HCT116 (cell line): ENCODE measurements around the gene ADCY2. TPM values are rescaled to one million over a fixed set of nuclear protein-coding genes. Genes with fewer than 3 reads are reported as not detected.

Source experiments
- ATAC-seq: fragments of 200-7000 bp; cut with Tn5 transposase; 2 replicates; pipeline ENCODE4 v1.9.1; 2020; ENCODE audit warnings: mild to moderate bottlenecking, moderate library complexity
- BruUV-seq: library from RNA; stranded (reverse); fragments of 400-500 nt; replicated peaks from 2 replicates; lab custom pipeline; 2021; lab: Mats Ljungman, UMichigan
- CTCF ChIA-PET: fragments of 300-600 bp; sonication (Branson Sonifier 250); formaldehyde crosslinking; loops from one replicate; lab custom pipeline; 2021; ENCODE audit warnings: antibody characterized with exemption; lab: Charles Lee
- POLR2A ChIA-PET: fragments of 300-600, 350-600 bp; sonication (Branson Sonifier 250); formaldehyde crosslinking; loops from one replicate; lab custom pipeline; 2021; ENCODE audit warnings: antibody characterized with exemption; lab: Charles Lee
- RAD21 ChIA-PET, 2 experiments: fragments of 300-600 bp; sonication (Branson Sonifier 250); formaldehyde crosslinking; loops; one replicate each; lab custom pipeline; 2023; ENCODE audit warnings: low total read pairs in 2 of 2; ENCODE audit not compliant: uncharacterized antibody in 2 of 2, unreplicated experiment in 2 of 2, low non-redundant PET in 1 of 2; lab: Charles Lee
- DNase-seq: peaks from one replicate; pipeline ENCODE4 v3.0.0-alpha.2; 2010; ENCODE audit warnings: low read depth, low spot score
- H2AFZ ChIP-seq: fragments of 200-600 bp; shearing (Covaris generic), sonication (generic); 2 replicates; pipeline ENCODE4 v1.6.1; 2017; ENCODE audit warnings: low read depth, mixed run types, mixed read lengths, antibody characterized with exemption, low read length; ENCODE audit not compliant: poor library complexity, severe bottlenecking
- H3K27ac ChIP-seq: 2 replicates; pipeline ENCODE4 v1.5.1; 2012; ENCODE audit warnings: low read depth, low read length
- H3K27me3 ChIP-seq: fragments of 200-600 bp; sonication (generic); 2 replicates; pipeline ENCODE4 v1.6.1; 2016; ENCODE audit warnings: mixed run types, low read length, mixed read lengths; ENCODE audit not compliant: insufficient read depth
- H3K36me3 ChIP-seq, 2 experiments: fragments of 200-500 bp in 1 of 2; fragments of 200-600 bp in 1 of 2; sonication (Bioruptor generic) in 1 of 2; sonication (generic) in 1 of 2; 2 replicates each; pipeline versions ENCODE4 v1.5.1 to v1.6.1; 2014 to 2016; ENCODE audit warnings: low read length in 2 of 2, inconsistent platforms in 1 of 2, mixed read lengths in 1 of 2, mixed run types in 1 of 2; ENCODE audit not compliant: insufficient read depth in 2 of 2, control insufficient read depth in 1 of 2
- H3K4me1 ChIP-seq, 2 experiments: fragments of 200-600 bp in 1 of 2; sonication (generic) in 1 of 2; 2 replicates each; pipeline versions ENCODE4 v1.5.1 to v1.6.1; 2012 to 2017; ENCODE audit warnings: low read length in 2 of 2, inconsistent platforms in 1 of 2, mild to moderate bottlenecking in 1 of 2, mixed read lengths in 1 of 2, mixed run types in 1 of 2, moderate library complexity in 1 of 2; ENCODE audit not compliant: insufficient read depth in 2 of 2, control insufficient read depth in 1 of 2
- H3K4me2 ChIP-seq: fragments of 200-600 bp; sonication (generic); 2 replicates; pipeline ENCODE4 v1.6.1; 2017; ENCODE audit warnings: mixed run types, low read length, mixed read lengths
- H3K4me3 ChIP-seq, 2 experiments: fragments of 200-600 bp in 1 of 2; sonication (generic) in 1 of 2; replicated peaks in 1 of 2; 2 replicates each; pipeline ENCODE4 v1.5.1; 2011 to 2016; ENCODE audit warnings: low read length in 2 of 2, control low read depth in 1 of 2, low read depth in 1 of 2, mild to moderate bottlenecking in 1 of 2, mixed read lengths in 1 of 2, mixed run types in 1 of 2
- H3K79me2 ChIP-seq: fragments of 200-600 bp; sonication (generic); 2 replicates; pipeline ENCODE4 v1.6.1; 2017; ENCODE audit warnings: mild to moderate bottlenecking, mixed run types, low read length, moderate library complexity, mixed read lengths; ENCODE audit not compliant: insufficient read depth
- H3K9ac ChIP-seq: fragments of 200-600 bp; sonication (generic); 2 replicates; pipeline ENCODE4 v1.6.1; 2016; ENCODE audit warnings: low read length, mixed read lengths
- H3K9me2 ChIP-seq: fragments of 200-600 bp; sonication (generic), shearing (Covaris generic); 2 replicates; pipeline ENCODE4 v1.6.1; 2017; ENCODE audit warnings: mixed run types, mild to moderate bottlenecking, moderate library complexity; ENCODE audit not compliant: insufficient read depth
- H3K9me3 ChIP-seq, 2 experiments: fragments of 200-500 bp in 1 of 2; fragments of 200-600 bp in 1 of 2; sonication (Bioruptor generic) in 1 of 2; sonication (generic) in 1 of 2; 2 replicates each; pipeline ENCODE4 v1.6.1; 2014 to 2017; ENCODE audit warnings: low read length in 2 of 2, mixed read lengths in 2 of 2, inconsistent platforms in 1 of 2, low read depth in 1 of 2, mild to moderate bottlenecking in 1 of 2, mixed run types in 1 of 2, moderate library complexity in 1 of 2; ENCODE audit not compliant: control insufficient read depth in 1 of 2, insufficient read depth in 1 of 2
- H4K20me1 ChIP-seq: fragments of 200-600 bp; sonication (generic), shearing (Covaris generic); 2 replicates; pipeline ENCODE4 v1.6.1; 2017; ENCODE audit warnings: mixed run types, mild to moderate bottlenecking, moderate library complexity; ENCODE audit not compliant: insufficient read depth
- CBX3 ChIP-seq: IDR thresholded peaks from 2 replicates; pipeline ENCODE4 v1.6.1; 2012; ENCODE audit warnings: low read depth
- CEBPB ChIP-seq: IDR thresholded peaks from 2 replicates; pipeline ENCODE4 v1.6.1; 2012; ENCODE audit warnings: low read depth
- CTCF ChIP-seq, 3 experiments: fragments of 200-600 bp in 1 of 3; sonication (generic) in 1 of 3; IDR thresholded peaks in 2 of 3; conservative IDR thresholded peaks in 1 of 3; 2 replicates each; pipeline ENCODE4 v1.5.1; 2012 to 2017; ENCODE audit warnings: low read depth in 2 of 3, low read length in 2 of 3, antibody characterized with exemption in 1 of 3, borderline replicate concordance in 1 of 3, control low read depth in 1 of 3, mild to moderate bottlenecking in 1 of 3, mixed read lengths in 1 of 3, mixed run types in 1 of 3, moderate library complexity in 1 of 3; ENCODE audit not compliant: insufficient read depth in 1 of 3
- ELF1 ChIP-seq: IDR thresholded peaks from 2 replicates; pipeline ENCODE4 v1.6.1; 2012; ENCODE audit warnings: low read depth, borderline replicate concordance
- EZH2phosphoT487 ChIP-seq: fragments of 200-600 bp; IDR thresholded peaks from 2 replicates; pipeline ENCODE4 v1.6.1; 2018; ENCODE audit warnings: antibody characterized with exemption, borderline replicate concordance
- FOSL1 ChIP-seq: IDR thresholded peaks from 2 replicates; pipeline ENCODE4 v1.6.1; 2012; ENCODE audit warnings: low read depth
- JUND ChIP-seq: IDR thresholded peaks from 2 replicates; pipeline ENCODE4 v1.6.1; 2012
- RAD21 ChIP-seq: IDR thresholded peaks from 2 replicates; pipeline ENCODE4 v1.6.1; 2012; ENCODE audit warnings: low read depth, mild to moderate bottlenecking
- SIN3A ChIP-seq: IDR thresholded peaks from 2 replicates; pipeline ENCODE4 v1.6.1; 2012; ENCODE audit warnings: low read depth
- SP1 ChIP-seq: IDR thresholded peaks from 2 replicates; pipeline ENCODE4 v1.6.1; 2012; ENCODE audit warnings: low read depth
- SRF ChIP-seq: IDR thresholded peaks from 2 replicates; pipeline ENCODE4 v1.6.1; 2012; ENCODE audit warnings: low read depth
- TCF7L2 ChIP-seq: IDR thresholded peaks from 2 replicates; pipeline ENCODE4 v1.7.0; 2011; ENCODE audit warnings: borderline replicate concordance, inconsistent platforms; ENCODE audit not compliant: insufficient read depth, insufficient read length; ENCODE audit errors: extremely low read depth
- YY1 ChIP-seq: IDR thresholded peaks from 2 replicates; pipeline ENCODE4 v1.6.1; 2011; ENCODE audit warnings: low read length, low read depth, moderate library complexity, mild to moderate bottlenecking; ENCODE audit not compliant: insufficient replicate concordance; ENCODE audit errors: extremely low read depth
- ZNF274 ChIP-seq: fragments of 200-500 bp; sonication (Bioruptor generic); IDR thresholded peaks from 2 replicates; pipeline ENCODE4 v1.6.1; 2014; ENCODE audit warnings: mild to moderate bottlenecking, low read depth, low read length, inconsistent platforms
- intact Hi-C: fragments of 100-400 bp; cut with micrococcal nuclease; formaldehyde crosslinking; loops from 2 replicates; pipeline ENCODE4 v1.10.0; 2022
- total RNA-seq: library from RNA; stranded (reverse); gene quantifications from one replicate; pipeline ENCODE4 v1.2.1, GENCODE V29; 2021; ENCODE audit not compliant: unreplicated experiment
- TF ChIP-seq, protein P1 (sequence below): IDR thresholded peaks from 2 replicates; pipeline ENCODE4 v1.6.1; 2011; ENCODE audit warnings: mild to moderate bottlenecking, low read length, moderate library complexity; ENCODE audit not compliant: insufficient replicate concordance; ENCODE audit errors: extremely low read depth
- TF ChIP-seq, protein P2 (sequence below): IDR thresholded peaks from 2 replicates; pipeline ENCODE4 v1.6.1; 2012

Gene ADCY2
- total RNA-seq, 1 experiment from 2014 or later = 0.15 TPM

GRCh38 chr5:7392693-7393024 is 3.3 kb upstream of the ADCY2 start:
- Histone ChIP-seq H3K9me2 (no peaks in the 10 kb centered on the region), H2AFZ (no peak overlapping the region), H3K4me2 (no peak overlapping the region), H3K27ac (no peak overlapping the region), H3K9ac (no peak overlapping the region), H3K9me3 (peaks cover 0 to 3% of the 10 kb centered on the region in 2 experiments; a peak in 2 of 4 replicates), H3K4me3 (no peak overlapping the region)
- no TSS peak for BruUV-seq
- intact Hi-C loops = no loop called here
- no peak for DNase-seq
- RAD21 ChIA-PET = no interaction called here
- CTCF ChIA-PET = no interaction called here
- TF ChIP-seq SRF = no peak
- TF ChIP-seq YY1 = no peak
- TF ChIP-seq CBX3 = no peak
- TF ChIP-seq JUND = no peak
- no peak for TF ChIP-seq CEBPB
- TF ChIP-seq TCF7L2 = no peak
- TF ChIP-seq RAD21 = no peak
- TF ChIP-seq, all 23 proteins: peak for 0
- Histone ChIP-seq H3K27me3 (no peaks in the 10 kb centered on the region), H3K79me2 (no peaks in the 10 kb centered on the region), H4K20me1 (no peaks in the 10 kb centered on the region), H3K36me3 (no peaks in the 10 kb centered on the region), H3K4me1 (no peaks in the 10 kb centered on the region)
- POLR2A ChIA-PET = no interaction called here
- ATAC-seq = no peak

GRCh38 chr5:7393921-7394799 is 1.8 kb upstream of the ADCY2 start:
- no TSS peak for BruUV-seq
- Histone ChIP-seq H3K9me3 (peaks cover 0 to 3% of the 10 kb centered on the region in 2 experiments; a peak in 2 of 4 replicates), H3K4me1 (no peaks in the 10 kb centered on the region), H3K4me3 (no peak overlapping the region), H3K36me3 (no peaks in the 10 kb centered on the region), H3K9me2 (no peaks in the 10 kb centered on the region), H3K4me2 (no peak overlapping the region), H3K27ac (no peak overlapping the region), H3K79me2 (no peaks in the 10 kb centered on the region), H4K20me1 (no peaks in the 10 kb centered on the region), H3K27me3 (no peaks in the 10 kb centered on the region), H3K9ac (no peak overlapping the region), H2AFZ (no peak overlapping the region)
- no peak for ATAC-seq
- no peak for TF ChIP-seq CTCF (IDR thresholded peaks at IDR 0.05 in 2 of 3, conservative IDR thresholded peaks at IDR 0.05 in 1 of 3; ENCODE audit: borderline replicate concordance in 1 of 3, insufficient read depth in 1 of 3, low read depth in 2 of 3, low read length in 2 of 3)
- no peak for TF ChIP-seq ZNF274
- TF ChIP-seq YY1 = no peak
- TF ChIP-seq RAD21 = no peak
- no peak for TF ChIP-seq ELF1
- no peak for TF ChIP-seq SP1
- no peak for TF ChIP-seq SIN3A
- no peak for TF ChIP-seq SRF
- TF ChIP-seq EZH2phosphoT487 = no peak
- TF ChIP-seq FOSL1 = no peak
- TF ChIP-seq, protein P1, sequence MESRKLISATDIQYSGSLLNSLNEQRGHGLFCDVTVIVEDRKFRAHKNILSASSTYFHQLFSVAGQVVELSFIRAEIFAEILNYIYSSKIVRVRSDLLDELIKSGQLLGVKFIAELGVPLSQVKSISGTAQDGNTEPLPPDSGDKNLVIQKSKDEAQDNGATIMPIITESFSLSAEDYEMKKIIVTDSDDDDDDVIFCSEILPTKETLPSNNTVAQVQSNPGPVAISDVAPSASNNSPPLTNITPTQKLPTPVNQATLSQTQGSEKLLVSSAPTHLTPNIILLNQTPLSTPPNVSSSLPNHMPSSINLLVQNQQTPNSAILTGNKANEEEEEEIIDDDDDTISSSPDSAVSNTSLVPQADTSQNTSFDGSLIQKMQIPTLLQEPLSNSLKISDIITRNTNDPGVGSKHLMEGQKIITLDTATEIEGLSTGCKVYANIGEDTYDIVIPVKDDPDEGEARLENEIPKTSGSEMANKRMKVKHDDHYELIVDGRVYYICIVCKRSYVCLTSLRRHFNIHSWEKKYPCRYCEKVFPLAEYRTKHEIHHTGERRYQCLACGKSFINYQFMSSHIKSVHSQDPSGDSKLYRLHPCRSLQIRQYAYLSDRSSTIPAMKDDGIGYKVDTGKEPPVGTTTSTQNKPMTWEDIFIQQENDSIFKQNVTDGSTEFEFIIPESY = no peak
- TF ChIP-seq, protein P2, sequence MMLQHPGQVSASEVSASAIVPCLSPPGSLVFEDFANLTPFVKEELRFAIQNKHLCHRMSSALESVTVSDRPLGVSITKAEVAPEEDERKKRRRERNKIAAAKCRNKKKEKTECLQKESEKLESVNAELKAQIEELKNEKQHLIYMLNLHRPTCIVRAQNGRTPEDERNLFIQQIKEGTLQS = no peak
- no peak for TF ChIP-seq JUND
- intact Hi-C loops = no loop called here
- ChIA-PET CTCF (no interaction called here), RAD21 (no interaction called here), POLR2A (no interaction called here)
- no peak for DNase-seq
